ENCODE results near the gene RELA. TPM values are rescaled to one million over a fixed set of nuclear protein-coding genes. Genes with fewer than 3 reads are reported as not detected.
"Not testable (repeated sequence)": the region's sequence is repeated elsewhere in the genome, so short reads cannot be mapped to it uniquely, and the experiment has no call there.

Gene RELA
- total RNA-seq, 1 experiment from 2014 or later, result 76.4 TPM

- Mint-ChIP-seq H3K9me3 (ENCODE audit: low read depth, unreplicated experiment) (no peaks in the 10 kb centered on the region), H3K27me3 (ENCODE audit: unreplicated experiment) (no peaks in the 10 kb centered on the region), H3K4me3 (ENCODE audit: low read depth, unreplicated experiment) (no peak overlapping the region), H3K4me1 (ENCODE audit: low read depth, unreplicated experiment) (peaks cover 33% of the 10 kb centered on the region), H3K27ac (ENCODE audit: unreplicated experiment) (no peak overlapping the region), H3K36me3 (ENCODE audit: insufficient read depth, unreplicated experiment) (peaks cover 33% of the 10 kb centered on the region)
- TF ChIP-seq, protein P1, sequence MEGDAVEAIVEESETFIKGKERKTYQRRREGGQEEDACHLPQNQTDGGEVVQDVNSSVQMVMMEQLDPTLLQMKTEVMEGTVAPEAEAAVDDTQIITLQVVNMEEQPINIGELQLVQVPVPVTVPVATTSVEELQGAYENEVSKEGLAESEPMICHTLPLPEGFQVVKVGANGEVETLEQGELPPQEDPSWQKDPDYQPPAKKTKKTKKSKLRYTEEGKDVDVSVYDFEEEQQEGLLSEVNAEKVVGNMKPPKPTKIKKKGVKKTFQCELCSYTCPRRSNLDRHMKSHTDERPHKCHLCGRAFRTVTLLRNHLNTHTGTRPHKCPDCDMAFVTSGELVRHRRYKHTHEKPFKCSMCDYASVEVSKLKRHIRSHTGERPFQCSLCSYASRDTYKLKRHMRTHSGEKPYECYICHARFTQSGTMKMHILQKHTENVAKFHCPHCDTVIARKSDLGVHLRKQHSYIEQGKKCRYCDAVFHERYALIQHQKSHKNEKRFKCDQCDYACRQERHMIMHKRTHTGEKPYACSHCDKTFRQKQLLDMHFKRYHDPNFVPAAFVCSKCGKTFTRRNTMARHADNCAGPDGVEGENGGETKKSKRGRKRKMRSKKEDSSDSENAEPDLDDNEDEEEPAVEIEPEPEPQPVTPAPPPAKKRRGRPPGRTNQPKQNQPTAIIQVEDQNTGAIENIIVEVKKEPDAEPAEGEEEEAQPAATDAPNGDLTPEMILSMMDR (IDR thresholded peaks at IDR 0.05; ENCODE audit: unreplicated experiment), result no peak
- no peak for DNase-seq
- CTCF ChIA-PET, result no interaction called here
- no TSS peak for BruUV-seq (replicated peaks)
- intact Hi-C loops (cut with micrococcal nuclease; ENCODE audit: unreplicated experiment), result no loop called here
These were observed 20.6 kb downstream of the RELA start for GRCh38 chr11:65642014-65642671.

DNA sequence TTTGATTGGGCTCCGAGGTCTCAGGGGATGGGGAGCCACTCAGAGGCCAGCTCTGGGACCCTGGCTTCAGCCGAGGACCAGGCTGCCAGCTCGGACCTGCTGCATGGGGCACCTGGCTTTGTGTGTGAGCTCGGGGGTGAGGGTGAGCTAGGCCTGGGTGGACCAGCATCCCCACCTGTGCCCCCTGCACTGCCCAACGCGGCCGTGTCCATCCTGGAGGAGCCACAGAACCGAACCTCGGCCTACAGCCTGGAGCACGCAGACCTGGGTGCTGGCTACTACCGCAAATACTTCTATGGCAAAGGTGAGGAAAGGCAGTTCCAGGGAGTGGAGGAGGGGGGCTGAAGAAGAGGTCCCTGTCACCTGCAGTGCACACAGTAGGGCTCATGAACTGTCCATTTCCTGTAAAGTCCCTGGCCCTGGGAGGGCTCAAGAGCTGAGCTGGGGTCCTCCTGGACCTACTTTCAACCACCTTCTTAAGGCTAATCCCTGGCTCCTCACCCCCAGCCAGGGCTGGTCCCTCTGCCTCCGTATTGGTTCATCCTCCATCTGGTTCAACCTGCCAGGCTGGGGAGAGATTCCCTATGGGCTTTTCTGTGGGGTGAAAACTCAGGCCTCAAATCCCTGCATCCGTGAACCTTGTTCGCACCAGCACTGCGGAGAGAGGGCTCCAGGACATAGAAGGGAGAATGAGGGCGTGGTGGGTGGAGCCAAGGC is 21.3 kb downstream of the RELA start:
- no peaks in the 10 kb centered on the region for H3K27me3 Mint-ChIP-seq (ENCODE audit: unreplicated experiment)
- no peak overlapping the region for H3K4me3 Mint-ChIP-seq (ENCODE audit: low read depth, unreplicated experiment)
- no peaks in the 10 kb centered on the region for H3K9me3 Mint-ChIP-seq (ENCODE audit: low read depth, unreplicated experiment)
- DNase-seq, result no peak
- intact Hi-C loops (cut with micrococcal nuclease; ENCODE audit: unreplicated experiment), result no loop called here
- H3K4me1 Mint-ChIP-seq (ENCODE audit: low read depth, unreplicated experiment), result peaks cover 39% of the 10 kb centered on the region
- TF ChIP-seq, protein P1 (IDR thresholded peaks at IDR 0.05; ENCODE audit: unreplicated experiment), result no peak
- no TSS peak for BruUV-seq (replicated peaks)
- H3K27ac Mint-ChIP-seq (ENCODE audit: unreplicated experiment), result no peak overlapping the region
- CTCF ChIA-PET, result no interaction called here
- peaks cover 36% of the 10 kb centered on the region for H3K36me3 Mint-ChIP-seq (ENCODE audit: insufficient read depth, unreplicated experiment)

DNA sequence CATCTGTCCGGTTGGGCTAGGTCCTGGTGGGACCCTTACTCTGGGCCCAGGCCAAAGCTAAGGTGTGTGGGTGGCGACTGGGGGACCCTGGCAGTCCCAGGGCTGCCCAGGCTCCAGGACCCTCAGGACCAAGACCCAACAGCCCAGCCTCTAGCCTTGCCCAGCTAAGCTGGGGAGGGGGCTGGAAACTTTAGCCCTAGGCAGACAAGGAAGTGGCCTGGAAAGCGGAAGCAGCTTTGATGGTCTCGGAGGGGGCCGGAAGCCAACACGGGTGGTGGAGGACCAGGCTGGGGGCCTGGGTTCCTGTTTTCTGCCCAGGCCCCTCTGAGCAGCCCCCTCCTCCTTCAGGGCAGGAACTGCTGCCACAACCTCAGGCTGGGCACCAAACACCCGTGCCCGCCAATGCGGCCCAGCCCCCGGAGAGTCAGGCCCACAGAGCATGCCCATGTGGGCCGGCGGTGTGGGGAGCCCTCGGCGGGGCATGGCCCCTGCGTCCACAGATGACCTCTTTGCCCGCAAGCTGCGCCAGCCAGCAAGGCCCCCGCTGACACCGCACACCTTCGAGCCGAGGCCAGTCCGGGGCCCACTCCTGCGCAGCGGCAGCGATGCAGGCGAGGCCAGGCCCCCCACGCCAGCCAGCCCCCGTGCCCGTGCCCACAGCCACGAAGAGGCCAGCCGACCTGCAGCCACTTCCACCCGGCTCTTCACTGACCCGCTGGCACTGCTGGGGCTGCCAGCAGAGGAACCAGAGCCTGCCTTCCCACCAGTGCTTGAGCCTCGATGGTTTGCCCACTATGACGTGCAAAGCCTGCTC is 22.0 kb downstream of the RELA start:
- H3K4me3 Mint-ChIP-seq (ENCODE audit: low read depth, unreplicated experiment), result no peak overlapping the region
- no peaks in the 10 kb centered on the region for H3K27me3 Mint-ChIP-seq (ENCODE audit: unreplicated experiment)
- TF ChIP-seq, protein P1 (IDR thresholded peaks at IDR 0.05; ENCODE audit: unreplicated experiment), result no peak
- BruUV-seq (replicated peaks), result no TSS peak
- H3K9me3 Mint-ChIP-seq (ENCODE audit: low read depth, unreplicated experiment), result no peaks in the 10 kb centered on the region
- intact Hi-C loops (cut with micrococcal nuclease; ENCODE audit: unreplicated experiment), result no loop called here
- H3K36me3 Mint-ChIP-seq (ENCODE audit: insufficient read depth, unreplicated experiment), result peaks cover 40% of the 10 kb centered on the region
- DNase-seq, result no peak
- H3K4me1 Mint-ChIP-seq (ENCODE audit: low read depth, unreplicated experiment), result peaks cover 37% of the 10 kb centered on the region
- CTCF ChIA-PET, result no interaction called here
- no peak overlapping the region for H3K27ac Mint-ChIP-seq (ENCODE audit: unreplicated experiment)

- Mint-ChIP-seq H3K9me3 (ENCODE audit: low read depth, unreplicated experiment) (no peaks in the 10 kb centered on the region), H3K4me1 (ENCODE audit: low read depth, unreplicated experiment) (peaks cover 32% of the 10 kb centered on the region), H3K4me3 (ENCODE audit: low read depth, unreplicated experiment) (no peak overlapping the region), H3K36me3 (ENCODE audit: insufficient read depth, unreplicated experiment) (peaks cover 44% of the 10 kb centered on the region), H3K27me3 (ENCODE audit: unreplicated experiment) (no peaks in the 10 kb centered on the region), H3K27ac (ENCODE audit: unreplicated experiment) (no peak overlapping the region)
- TF ChIP-seq, protein P1 (IDR thresholded peaks at IDR 0.05; ENCODE audit: unreplicated experiment), result no peak
- no peak for DNase-seq
- BruUV-seq (replicated peaks), result TSS peak; percentile 5
- CTCF ChIA-PET, result interaction anchor here (0.6 kb wide), 1 partner anchor 9 kb away, joined by 4 read pairs; no protein-coding TSS in a partner anchor
- intact Hi-C loops (cut with micrococcal nuclease; ENCODE audit: unreplicated experiment), result no loop called here
These were observed 22.9 kb downstream of the RELA start for GRCh38 chr11:65639623-65640482.

GRCh38 chr11:65639228-65639597 is 23.5 kb downstream of the RELA start:
- H3K36me3 Mint-ChIP-seq (ENCODE audit: insufficient read depth, unreplicated experiment), result peaks cover 50% of the 10 kb centered on the region
- H3K9me3 Mint-ChIP-seq (ENCODE audit: low read depth, unreplicated experiment); BruUV-seq (replicated peaks); DNase-seq; H3K27me3 Mint-ChIP-seq (ENCODE audit: unreplicated experiment); intact Hi-C loops (cut with micrococcal nuclease; ENCODE audit: unreplicated experiment): not testable (repeated sequence)
- CTCF ChIA-PET, result interaction anchor here (0.6 kb wide), 1 partner anchor 9 kb away, joined by 4 read pairs; no protein-coding TSS in a partner anchor
- peaks cover 31% of the 10 kb centered on the region for H3K4me1 Mint-ChIP-seq (ENCODE audit: low read depth, unreplicated experiment)
- peak overlapping the region; percentile 66 for H3K27ac Mint-ChIP-seq (ENCODE audit: unreplicated experiment)
- peak overlapping the region; percentile 79 for H3K4me3 Mint-ChIP-seq (ENCODE audit: low read depth, unreplicated experiment)
